Limb (tissue), 2 donors: Measurements from ENCODE around the gene ALPP.
"Not testable (repeated sequence)": the region's sequence is repeated elsewhere in the genome, so short reads cannot be mapped to it uniquely, and the experiment has no call there.

Experiments used
- DNase-seq, 2 donors: peaks; one replicate each; pipeline ENCODE4 v3.0.0-alpha.2; 2016; ENCODE audit errors: extremely low spot score in 2 of 2

ALPP gene

GRCh38 chr2:232363064-232363783, 15.3 kb upstream of the ALPP start:
- DNase-seq: not testable (repeated sequence)

- DNase-seq: no peak
These were observed 14.6 kb upstream of the ALPP start for GRCh38 chr2:232363784-232364615.

GRCh38 chr2:232364806-232365594, 13.6 kb upstream of the ALPP start:
- DNase-seq: not testable (repeated sequence)

GRCh38 chr2:232365621-232366321, 12.8 kb upstream of the ALPP start:
- no peak for DNase-seq

DNA sequence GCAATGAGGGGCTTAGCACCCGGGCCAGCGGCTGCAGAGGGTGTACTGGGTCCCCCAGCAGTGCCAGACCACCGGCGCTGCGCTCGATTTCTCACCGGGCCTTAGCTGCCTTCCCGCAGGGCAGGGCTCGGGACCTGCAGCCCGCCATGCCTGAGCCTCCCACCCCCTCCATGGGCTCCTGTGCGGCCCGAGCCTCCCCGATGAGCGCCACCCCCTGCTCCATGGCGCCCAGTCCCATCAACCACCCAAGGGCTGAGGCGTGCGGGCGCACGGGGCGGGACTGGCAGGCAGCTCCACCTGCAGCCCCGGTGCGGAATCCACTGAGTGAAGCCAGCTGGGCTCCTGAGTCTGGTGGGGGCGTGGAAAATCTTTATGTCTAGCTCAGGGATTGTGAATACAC, 12.1 kb upstream of the ALPP start:
- not testable (repeated sequence) for DNase-seq

DNA sequence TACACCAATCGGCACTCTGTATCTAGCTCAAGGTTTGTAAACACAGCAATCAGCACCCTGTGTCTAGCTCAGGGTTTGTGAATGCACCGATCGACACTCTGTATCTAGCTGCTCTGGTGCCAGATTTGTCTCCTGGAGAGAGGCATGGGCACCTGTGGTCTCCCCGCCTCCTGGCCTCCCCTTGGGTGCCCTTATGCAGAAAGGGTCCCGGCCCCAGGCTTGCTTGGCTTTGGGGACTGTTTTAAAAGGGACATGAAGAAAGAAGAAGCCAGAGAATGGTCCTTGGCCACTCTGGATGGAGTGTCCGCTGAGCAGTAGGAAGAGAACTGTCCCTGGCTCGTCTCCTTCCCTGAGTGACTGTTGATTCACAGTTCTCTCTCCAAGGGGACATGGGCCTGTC, 11.5 kb upstream of the ALPP start:
- no peak for DNase-seq

DNA sequence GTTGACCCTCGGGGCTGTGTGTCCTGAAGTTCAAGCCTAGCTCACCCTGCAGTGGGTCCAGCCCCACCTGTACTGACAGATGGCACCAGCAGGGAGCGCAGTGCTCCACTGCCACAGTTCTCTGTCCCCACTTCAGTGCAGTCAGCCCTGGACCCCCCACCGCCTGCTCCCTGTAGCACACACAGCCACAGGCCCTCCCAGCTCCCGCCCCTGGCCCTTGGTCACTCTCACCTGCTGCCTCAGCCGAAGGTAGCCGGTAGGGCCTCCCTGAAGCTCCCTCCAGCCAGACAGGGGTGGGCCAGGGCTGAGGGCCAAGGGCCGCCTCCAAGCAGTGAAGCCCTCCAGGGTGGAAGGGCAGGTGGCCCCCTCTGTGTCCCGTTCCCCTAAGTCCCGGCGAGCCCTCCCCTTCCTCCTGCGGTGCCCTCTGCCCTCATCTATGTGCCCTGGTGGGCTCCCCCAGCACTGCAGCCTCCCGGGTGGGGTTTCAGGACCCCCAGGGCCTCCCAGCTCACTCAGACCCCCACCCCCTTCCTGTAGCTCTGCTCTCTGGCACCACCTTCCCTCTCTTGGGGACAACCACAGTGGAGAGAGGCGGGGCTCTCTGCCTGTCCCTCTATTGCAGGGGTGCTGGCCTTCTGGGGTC, 10.8 kb upstream of the ALPP start:
- DNase-seq: no peak

DNA sequence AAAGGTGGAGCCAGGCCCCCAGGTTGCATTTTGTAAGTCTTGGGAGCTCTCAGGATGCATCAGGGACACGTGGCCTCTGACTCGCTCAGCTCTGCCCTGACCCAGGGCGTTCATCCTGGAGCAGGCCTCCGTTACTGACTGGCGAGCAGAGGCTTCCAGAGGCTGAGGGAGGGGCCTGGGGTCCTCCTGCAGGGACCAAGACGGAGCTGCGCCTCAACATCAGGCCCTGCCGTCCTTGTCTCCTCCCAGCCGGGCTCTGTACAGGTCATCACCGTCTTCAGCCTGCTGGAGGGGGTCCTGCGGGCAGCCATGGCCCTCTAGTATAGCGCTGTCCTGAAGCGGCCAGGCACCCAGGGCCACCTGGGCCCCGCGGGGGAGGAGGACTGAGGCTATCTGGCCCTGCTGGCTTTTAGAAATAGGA, 10.2 kb upstream of the ALPP start:
- DNase-seq: no peak

- DNase-seq: no peak
These were observed 9.2 kb upstream of the ALPP start for GRCh38 chr2:232369126-232369951.

DNA sequence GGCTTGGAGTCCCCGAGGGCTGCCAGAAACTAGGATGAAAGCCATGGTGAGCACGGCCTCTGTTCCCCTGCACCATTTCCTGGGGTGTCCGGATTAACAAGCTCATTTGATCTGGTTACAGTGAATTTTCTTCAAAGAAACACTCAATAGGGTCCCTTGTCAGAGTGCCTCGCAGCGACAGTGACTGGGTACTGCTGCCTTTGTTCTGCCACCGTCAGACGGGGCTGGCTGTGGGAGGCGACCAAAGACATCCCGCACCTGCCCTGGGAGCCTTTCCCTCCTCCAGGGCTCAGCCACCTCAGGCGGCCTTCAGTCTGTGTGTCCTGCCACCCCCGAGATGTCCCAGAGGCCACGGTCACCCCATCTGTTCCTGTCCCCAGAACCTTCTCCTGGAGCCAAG, 8.5 kb upstream of the ALPP start:
- DNase-seq: not testable (repeated sequence)

GRCh38 chr2:232372231-232373208, 6.0 kb upstream of the ALPP start:
- DNase-seq: no peak

GRCh38 chr2:232374356-232374755, 4.2 kb upstream of the ALPP start:
- DNase-seq: no peak

GRCh38 chr2:232375164-232375563, 3.4 kb upstream of the ALPP start:
- no peak for DNase-seq

- DNase-seq: no peak
These were observed 2.3 kb upstream of the ALPP start for GRCh38 chr2:232376260-232376659.

GRCh38 chr2:232376713-232377112, 1.8 kb upstream of the ALPP start:
- no peak for DNase-seq

DNA sequence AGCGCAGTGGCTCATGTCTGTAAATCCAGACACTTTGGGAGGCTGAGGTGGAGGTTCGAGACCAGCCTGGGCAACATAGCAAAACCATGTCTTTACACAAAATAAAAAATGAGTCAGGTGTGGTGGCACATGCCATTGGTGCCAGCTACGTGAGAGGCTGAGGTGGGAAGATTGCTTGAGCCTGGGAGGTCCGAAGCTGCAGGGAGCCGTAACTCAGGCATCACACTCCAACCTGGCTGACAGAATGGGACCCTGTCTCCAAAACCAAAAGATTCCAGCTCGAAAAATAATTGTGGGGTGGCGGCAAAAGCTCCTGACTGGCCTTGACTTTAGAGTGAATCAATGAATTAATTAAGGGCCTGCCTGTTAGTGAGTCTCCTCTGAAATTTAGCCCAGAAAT, 1.2 kb upstream of the ALPP start:
- no peak for DNase-seq

DNA sequence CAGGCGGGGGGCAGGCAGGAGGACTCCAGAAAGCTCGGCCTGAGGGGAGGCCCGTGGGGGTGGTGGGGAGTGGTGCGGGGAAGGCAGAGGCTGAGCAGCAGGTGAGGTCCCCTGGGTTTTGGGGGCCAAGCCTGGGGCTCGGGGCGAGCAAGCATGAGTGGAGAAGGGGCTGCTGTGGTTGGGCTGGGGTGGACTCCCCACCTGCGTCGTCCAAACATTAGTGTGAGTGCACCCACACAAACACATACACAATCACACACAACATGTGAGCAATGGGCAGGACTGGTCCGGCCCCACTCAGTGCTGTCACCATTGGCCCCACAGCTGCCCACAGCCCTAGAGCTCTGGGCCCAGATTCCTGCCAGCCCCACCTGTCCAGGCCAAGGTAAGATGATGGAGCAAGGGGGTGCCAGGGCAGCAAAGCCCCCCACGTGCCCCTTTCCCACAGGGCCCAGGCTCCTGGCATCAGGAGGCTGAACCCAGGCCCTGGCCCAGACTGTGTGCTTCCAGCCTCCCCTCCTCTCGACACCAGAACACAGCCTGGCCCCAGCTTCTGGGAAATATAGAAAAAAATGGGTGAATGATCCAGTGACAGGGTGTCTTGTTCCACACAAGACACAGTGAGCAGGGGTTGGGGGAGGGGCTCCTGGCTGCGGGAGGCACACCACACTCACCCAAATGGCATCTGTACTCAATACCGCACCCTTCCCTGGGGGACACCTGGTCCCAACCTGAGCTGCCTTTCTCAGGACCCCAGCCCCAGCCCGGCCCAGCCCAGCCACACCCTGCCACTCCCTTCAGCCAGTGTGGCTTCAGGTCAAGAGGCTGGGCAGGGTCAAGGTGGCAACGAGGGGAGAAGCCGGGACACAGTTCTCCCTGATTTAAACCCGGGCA, 463 bp upstream of the ALPP start:
- DNase-seq: no peak
